NCI-H2107 (cell line): Measurements from ENCODE around the gene ACAP1.

Experiments
- DNase-seq: peaks from one replicate; lab custom pipeline; 2025; lab: John Stamatoyannopoulos, UW

Gene ACAP1

DNA sequence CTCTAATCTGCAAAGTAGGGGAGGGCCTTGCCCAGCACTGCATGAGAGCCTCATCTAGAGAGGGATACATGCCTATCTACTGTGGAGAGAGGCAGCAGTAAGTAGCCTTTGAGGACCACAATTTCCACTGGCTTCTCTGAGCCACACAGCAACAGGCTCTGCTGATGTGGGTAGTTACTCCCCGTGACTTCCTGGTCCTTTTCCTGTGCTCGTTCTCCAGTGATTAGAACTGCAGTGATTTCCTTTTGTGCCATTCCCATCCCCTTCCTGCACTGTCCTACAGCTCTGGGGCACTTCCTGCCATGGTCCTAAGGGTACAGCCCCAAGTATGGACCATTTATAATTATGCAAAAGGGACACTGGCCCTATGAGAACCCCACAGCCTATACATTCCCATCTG, 55.0 kb downstream of the ACAP1 start:
- no peak for DNase-seq

DNA sequence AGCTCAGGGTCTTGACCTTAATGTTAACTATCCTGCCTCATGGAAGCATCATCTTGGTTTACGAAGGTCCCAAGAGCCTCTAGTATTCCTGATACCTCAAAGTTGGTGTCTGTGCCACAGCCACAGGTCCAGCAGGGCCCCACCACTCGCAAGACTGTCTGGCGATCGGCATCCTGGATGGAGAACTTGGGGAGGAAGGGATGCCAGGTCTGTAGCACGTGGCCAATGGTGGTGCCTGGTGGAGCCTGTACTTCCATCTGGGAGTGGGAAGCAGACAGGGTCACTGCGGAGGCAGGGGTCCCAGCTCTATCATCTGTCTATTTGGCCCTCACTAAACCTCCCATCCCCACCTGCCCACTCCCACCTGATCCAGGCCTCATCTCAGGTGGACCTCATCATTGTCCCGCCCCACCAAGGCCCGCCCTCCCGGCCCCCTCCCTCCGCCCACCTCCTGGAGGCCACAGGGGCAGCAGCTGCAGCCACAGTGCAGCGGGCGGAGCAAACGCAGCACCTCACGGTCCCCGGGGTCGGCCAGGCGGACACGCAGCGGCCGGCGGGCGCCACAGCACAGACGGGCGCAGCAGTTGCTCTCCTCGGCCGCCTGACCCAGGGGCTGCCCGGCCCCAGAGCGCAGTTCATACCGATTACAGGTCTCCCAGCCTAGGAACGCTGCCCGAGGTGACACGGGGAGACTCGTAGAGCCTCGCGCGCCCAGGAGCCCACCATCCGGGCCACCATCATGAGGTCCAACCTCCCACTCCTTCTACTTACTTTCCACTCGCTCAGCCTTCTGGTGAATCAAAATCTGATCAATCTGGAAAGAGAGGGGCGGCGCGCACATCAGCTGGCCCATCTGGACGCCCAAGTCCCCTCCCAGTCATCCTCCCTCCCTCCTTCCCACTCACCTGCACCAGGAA, 56.6 kb downstream of the ACAP1 start:
- DNase-seq, result no peak

GRCh38 chr17:7393613-7394451, 57.5 kb downstream of the ACAP1 start:
- DNase-seq, result no peak

GRCh38 chr17:7394452-7395191, 58.3 kb downstream of the ACAP1 start, which contains the start of gene PLSCR3:
Gene PLSCR3, minus strand, starts transcription at chr17:7394525. Its CDS starts 415 bp downstream, at chr17:7394110.
- no peak for DNase-seq

DNA sequence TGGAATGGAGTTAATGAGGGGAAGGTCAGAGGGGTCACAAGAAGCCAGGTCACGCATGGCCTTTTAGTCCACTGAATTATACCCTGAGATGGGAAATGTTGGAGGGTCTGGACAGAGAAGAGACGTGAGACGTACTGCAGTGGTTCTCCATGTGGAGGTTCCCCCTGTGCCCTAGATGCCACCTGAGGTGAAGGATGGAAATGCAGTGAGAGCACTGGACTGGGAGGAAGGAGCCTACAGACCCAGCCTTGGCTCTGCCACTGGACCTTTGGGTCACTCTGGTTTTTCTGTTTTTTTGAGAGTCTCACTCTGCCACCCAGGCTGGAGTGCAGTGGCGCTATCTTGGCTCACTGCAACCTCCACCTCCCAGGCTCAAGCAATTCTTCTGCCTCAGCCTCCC, 59.8 kb downstream of the ACAP1 start:
- no peak for DNase-seq

DNA sequence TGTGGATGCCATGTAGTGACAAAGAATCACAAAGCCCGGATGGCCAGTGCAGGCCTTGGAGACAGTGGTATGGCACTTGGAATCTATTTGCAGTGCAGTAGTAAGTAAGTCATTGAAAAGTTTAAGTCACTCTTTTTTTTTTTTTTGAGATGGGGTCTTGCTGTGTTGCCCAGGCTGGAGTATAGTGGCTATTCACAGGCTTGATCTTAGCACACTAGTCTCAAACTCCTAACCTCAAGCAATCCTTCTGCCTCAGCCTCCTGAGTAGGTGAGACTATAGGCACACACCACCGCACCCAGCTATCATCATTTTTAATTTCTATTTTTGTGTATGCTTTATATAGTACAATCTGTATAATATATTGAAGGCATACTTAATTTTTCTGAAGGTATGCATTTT, 62.3 kb downstream of the ACAP1 start:
- DNase-seq, result no peak
